Naive thymus-derived CD4-positive, alpha-beta T cell (primary cell): ENCODE measurements around the gene SPHK2. TPM values are rescaled to one million over a fixed set of nuclear protein-coding genes. Genes with fewer than 3 reads are reported as not detected.

Source experiments
- ATAC-seq: fragments of 150-1000 bp; cut with Tn5 transposase; 2 replicates; pipeline ENCODE4 v1.10.0; 2021; ENCODE audit warnings: mild to moderate bottlenecking, moderate library complexity
- CTCF ChIA-PET: fragments of 350-600 bp; sonication (Branson Sonifier 250); formaldehyde crosslinking; loops from one replicate; lab custom pipeline; 2021; ENCODE audit warnings: antibody characterized with exemption; lab: Charles Lee
- POLR2A ChIA-PET: fragments of 350-600 bp; sonication (Branson Sonifier 250); formaldehyde crosslinking; loops from one replicate; lab custom pipeline; 2021; ENCODE audit warnings: antibody characterized with exemption, inconsistent platforms; lab: Charles Lee
- DNase-seq, 9 donors: peaks; one replicate each; pipeline versions ENCODE4 v3.0.0 to v3.0.0-alpha.2; 2020 to 2022; ENCODE audit warnings: mixed read lengths in 1 of 9
- H3K27ac ChIP-seq: one replicate; pipeline ENCODE4 v1.7.0; 2013; ENCODE audit warnings: mild to moderate bottlenecking, low read depth, low read length, moderate library complexity
- H3K27me3 ChIP-seq, 2 donors: one replicate each; pipeline ENCODE4 v1.7.0; 2013; ENCODE audit warnings: low read length in 2 of 2, mild to moderate bottlenecking in 2 of 2, moderate library complexity in 2 of 2; ENCODE audit not compliant: control insufficient read depth in 2 of 2, insufficient read depth in 2 of 2
- H3K36me3 ChIP-seq, 3 experiments: 1 replicate in 2 of 3; 2 replicates in 1 of 3; pipeline ENCODE4 v1.7.0; 2013; ENCODE audit warnings: low read length in 3 of 3, mild to moderate bottlenecking in 3 of 3, moderate library complexity in 1 of 3; ENCODE audit not compliant: insufficient read depth in 3 of 3, control insufficient read depth in 2 of 3
- H3K4me1 ChIP-seq, 2 donors: one replicate each; pipeline ENCODE4 v1.7.0; 2013; ENCODE audit warnings: low read length in 2 of 2, mild to moderate bottlenecking in 2 of 2, moderate library complexity in 1 of 2; ENCODE audit not compliant: control insufficient read depth in 2 of 2, insufficient read depth in 2 of 2
- H3K4me3 ChIP-seq: 2 replicates; pipeline ENCODE4 v1.7.0; 2013; ENCODE audit warnings: mild to moderate bottlenecking, low read length
- H3K9me3 ChIP-seq, 3 experiments: 1 replicate in 2 of 3; 2 replicates in 1 of 3; pipeline ENCODE4 v1.7.0; 2013; ENCODE audit warnings: low read length in 3 of 3; ENCODE audit not compliant: control insufficient read depth in 2 of 3
- H3K27ac Mint-ChIP-seq, 9 donors: one replicate each; pipeline ENCODE4 v1.8.0; 2020 to 2022; ENCODE audit warnings: mixed read lengths in 9 of 9, mild to moderate bottlenecking in 8 of 9, moderate library complexity in 5 of 9, inconsistent platforms in 2 of 9
- H3K27me3 Mint-ChIP-seq, 5 donors: one replicate each; pipeline ENCODE4 v1.8.0; 2021 to 2022; ENCODE audit warnings: mixed read lengths in 5 of 5, mild to moderate bottlenecking in 1 of 5
- H3K36me3 Mint-ChIP-seq, 5 donors: one replicate each; pipeline ENCODE4 v1.8.0; 2020 to 2022; ENCODE audit warnings: mixed read lengths in 5 of 5, mild to moderate bottlenecking in 3 of 5, inconsistent platforms in 1 of 5
- H3K4me1 Mint-ChIP-seq, 7 donors: one replicate each; pipeline ENCODE4 v1.8.0; 2020 to 2022; ENCODE audit warnings: mixed read lengths in 7 of 7, mild to moderate bottlenecking in 3 of 7, inconsistent platforms in 1 of 7
- H3K4me3 Mint-ChIP-seq, 10 donors: one replicate each; pipeline ENCODE4 v1.8.0; 2020 to 2022; ENCODE audit warnings: mild to moderate bottlenecking in 10 of 10, mixed read lengths in 10 of 10, moderate library complexity in 6 of 10, inconsistent platforms in 2 of 10
- H3K9me3 Mint-ChIP-seq, 11 donors: one replicate each; pipeline ENCODE4 v1.8.0; 2020 to 2022; ENCODE audit warnings: mixed read lengths in 11 of 11, mild to moderate bottlenecking in 4 of 11, inconsistent platforms in 1 of 11, moderate library complexity in 1 of 11
- intact Hi-C, 2 donors: fragments of 100-400 bp; cut with micrococcal nuclease; formaldehyde crosslinking; loops; one replicate each; pipeline ENCODE4 v1.15.1; 2023
- polyA plus RNA-seq, 2 donors: library from polyadenylated mRNA; unstranded; fragments of 300-500 nt; fragmentation: Illumina TruSeq; gene quantifications; one replicate each; pipeline ENCODE4 v1.2.3, GENCODE V29; 2021
- total RNA-seq, 6 experiments: library from RNA in 5 of 6; stranded (reverse) in 5 of 6; gene quantifications; 1 replicate in 5 of 6; 2 replicates in 1 of 6; pipeline ENCODE4 v1.2.3 and lab custom pipeline; 2021 to 2026

Gene SPHK2
- total and polyA plus RNA-seq, 7 experiments from 2014 or later: 11.2 to 34.7 (median 20.7) TPM

DNA sequence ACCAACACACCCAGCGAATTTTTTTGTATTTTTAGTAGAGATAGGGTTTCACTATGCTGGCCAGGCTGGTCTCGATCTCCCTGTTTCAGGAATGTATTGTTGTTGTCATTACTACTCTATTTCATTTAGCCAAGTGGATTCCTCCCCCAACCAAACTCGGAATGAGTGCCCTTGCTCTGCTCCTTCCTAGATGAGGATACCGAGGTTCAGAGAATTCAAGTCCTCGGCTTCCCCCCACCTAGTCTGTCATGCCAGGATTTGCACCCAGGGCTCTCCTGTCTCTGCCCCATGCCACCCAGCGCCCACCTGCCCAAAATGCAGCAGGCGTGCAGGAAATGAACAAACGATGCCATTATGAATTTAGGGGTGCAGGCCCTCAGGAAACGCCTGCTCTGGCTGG lies 16.3 kb upstream of the SPHK2 start:
- Histone ChIP-seq H3K27ac (no peak overlapping the region), H3K9me3 (no peaks in the 10 kb centered on the region), H3K4me1 (no peaks in the 10 kb centered on the region), H3K36me3 (no peaks in the 10 kb centered on the region), H3K4me3 (no peak overlapping the region), H3K27me3 (no peaks in the 10 kb centered on the region)
- POLR2A ChIA-PET: no interaction called here
- DNase-seq (no peak), ATAC-seq (no peak)
- no peaks in the 10 kb centered on the region for H3K9me3 Mint-ChIP-seq
- H3K27ac Mint-ChIP-seq: no peak overlapping the region
- CTCF ChIA-PET: no interaction called here
- no peak overlapping the region for H3K4me3 Mint-ChIP-seq
- intact Hi-C loops: no loop called here
- H3K4me1 Mint-ChIP-seq: peaks cover 0 to 4% (median 0%) of the 10 kb centered on the region in 7 donors
- no peaks in the 10 kb centered on the region for H3K36me3 Mint-ChIP-seq
- peaks cover 0 to 4% (median 0%) of the 10 kb centered on the region in 5 donors for H3K27me3 Mint-ChIP-seq

DNA sequence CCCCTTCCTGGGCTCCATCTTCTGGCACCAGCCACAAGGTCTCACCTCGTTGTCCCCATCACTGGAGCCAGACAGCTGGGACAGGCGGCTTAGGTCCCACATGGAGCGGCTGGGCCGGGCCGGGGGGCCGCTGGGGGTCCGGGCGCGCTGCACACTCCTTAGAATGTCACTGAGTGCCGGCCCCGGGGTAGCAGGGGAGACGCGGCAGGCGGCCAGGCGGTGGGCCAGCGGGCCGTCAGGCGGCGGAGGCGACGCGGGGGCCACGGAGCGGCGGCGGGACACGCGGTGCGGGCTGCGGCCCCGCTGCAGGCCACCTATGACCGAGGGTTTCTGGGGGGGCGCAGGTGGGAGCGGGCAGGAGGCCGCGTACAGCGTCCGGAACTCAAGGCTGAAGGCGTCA lies 15.9 kb upstream of the SPHK2 start:
- no peak for ATAC-seq
- no peak overlapping the region for H3K27ac ChIP-seq
- intact Hi-C loops: no loop called here
- H3K4me3 Mint-ChIP-seq: no peak overlapping the region
- ChIA-PET POLR2A (no interaction called here), CTCF (interaction anchor here (0.6 kb wide), 1 partner anchor 415 kb away, joined by 3 read pairs; no protein-coding TSS in a partner anchor)
- peaks cover 0 to 3% (median 0%) of the 10 kb centered on the region in 5 donors for H3K27me3 Mint-ChIP-seq
- H3K36me3 Mint-ChIP-seq: no peaks in the 10 kb centered on the region
- peaks cover 0 to 4% (median 0%) of the 10 kb centered on the region in 7 donors for H3K4me1 Mint-ChIP-seq
- no peak overlapping the region for H3K27ac Mint-ChIP-seq
- DNase-seq: no peak
- no peaks in the 10 kb centered on the region for H3K9me3 Mint-ChIP-seq
- H3K4me1 ChIP-seq: no peaks in the 10 kb centered on the region
- H3K27me3 ChIP-seq: no peaks in the 10 kb centered on the region
- H3K4me3 ChIP-seq: no peak overlapping the region
- no peaks in the 10 kb centered on the region for H3K36me3 ChIP-seq
- no peaks in the 10 kb centered on the region for H3K9me3 ChIP-seq

DNA sequence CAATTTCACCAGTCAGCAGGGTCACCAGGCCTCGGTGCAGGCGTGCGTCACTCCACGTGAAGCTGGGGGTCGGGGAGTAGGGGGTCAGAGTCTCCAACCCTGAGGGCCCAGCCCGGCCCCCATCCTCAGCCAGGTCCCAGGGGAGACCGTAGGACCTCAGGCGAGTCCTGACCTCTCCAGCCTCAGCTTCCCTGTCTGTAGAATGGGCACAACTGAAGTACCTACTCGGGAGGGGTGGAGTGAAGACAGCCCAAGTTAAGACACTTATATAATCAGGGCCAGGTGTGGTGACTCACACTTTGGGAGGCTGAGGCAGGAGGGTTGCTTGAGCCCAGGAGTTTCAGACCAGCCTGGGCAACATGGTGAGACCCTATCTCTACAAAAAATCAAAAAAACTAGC lies 15.5 kb upstream of the SPHK2 start:
- Mint-ChIP-seq H3K27me3 (no peaks in the 10 kb centered on the region), H3K9me3 (no peaks in the 10 kb centered on the region), H3K4me1 (peaks cover 0 to 8% (median 3%) of the 10 kb centered on the region in 7 donors), H3K27ac (no peak overlapping the region), H3K36me3 (no peaks in the 10 kb centered on the region), H3K4me3 (no peak overlapping the region)
- intact Hi-C loops: no loop called here
- POLR2A ChIA-PET: no interaction called here
- ATAC-seq (no peak), DNase-seq (no peak)
- Histone ChIP-seq H3K36me3 (no peaks in the 10 kb centered on the region), H3K4me3 (no peak overlapping the region), H3K27me3 (no peaks in the 10 kb centered on the region), H3K27ac (no peak overlapping the region), H3K4me1 (peaks cover 1 to 2% of the 10 kb centered on the region in 2 donors), H3K9me3 (no peaks in the 10 kb centered on the region)
- CTCF ChIA-PET: interaction anchor here (0.6 kb wide), 1 partner anchor 414 kb away, joined by 3 read pairs; no protein-coding TSS in a partner anchor

DNA sequence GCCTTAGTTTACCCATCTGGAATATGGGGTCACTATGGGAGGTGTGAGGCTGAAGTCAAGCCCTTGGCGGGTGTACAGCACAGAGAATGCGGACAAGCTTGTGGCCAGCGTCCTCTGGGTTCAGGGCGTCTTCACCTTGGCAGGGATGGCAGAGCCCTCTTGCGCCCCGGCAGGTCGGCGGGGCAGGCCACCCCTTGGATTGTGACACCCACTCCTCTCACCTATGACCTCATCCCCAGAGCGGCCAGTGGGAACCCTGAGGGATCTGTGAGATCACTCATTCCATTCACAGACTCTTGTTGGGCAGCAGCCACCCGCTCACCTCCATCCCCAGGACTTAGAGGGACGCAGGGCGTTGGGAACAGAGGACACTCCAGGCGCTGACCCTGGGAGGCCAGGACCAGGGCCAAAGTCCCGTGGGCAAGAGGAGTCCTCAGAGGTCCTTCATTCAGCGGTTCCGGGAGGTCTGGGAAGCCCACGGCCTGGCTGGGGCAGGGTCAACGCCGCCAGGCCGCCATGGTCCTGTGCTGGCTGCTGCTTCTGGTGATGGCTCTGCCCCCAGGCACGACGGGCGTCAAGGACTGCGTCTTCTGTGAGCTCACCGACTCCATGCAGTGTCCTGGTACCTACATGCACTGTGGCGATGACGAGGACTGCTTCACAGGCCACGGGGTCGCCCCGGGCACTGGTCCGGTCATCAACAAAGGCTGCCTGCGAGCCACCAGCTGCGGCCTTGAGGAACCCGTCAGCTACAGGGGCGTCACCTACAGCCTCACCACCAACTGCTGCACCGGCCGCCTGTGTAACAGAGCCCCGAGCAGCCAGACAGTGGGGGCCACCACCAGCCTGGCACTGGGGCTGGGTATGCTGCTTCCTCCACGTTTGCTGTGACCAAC lies 12.6 kb upstream of the SPHK2 start, which contains the start of gene SPACA4:
TSS of gene SPACA4 (plus strand) at position 280 of the 896 bp plus-strand sequence. CDS start at position 517, 237 bp downstream.
- ATAC-seq: no peak
- Mint-ChIP-seq H3K36me3 (no peaks in the 10 kb centered on the region), H3K9me3 (no peaks in the 10 kb centered on the region), H3K4me3 (no peak within 1 kb of the TSS), H3K27me3 (no peaks in the 10 kb centered on the region), H3K27ac (peak within 1 kb of the TSS in 1 of 9 donors; percentile 18), H3K4me1 (peaks cover 0 to 9% (median 5%) of the 10 kb centered on the region in 7 donors)
- H3K4me3 ChIP-seq: no peak within 1 kb of the TSS
- no peak within 1 kb of the TSS for H3K27ac ChIP-seq
- no peak for DNase-seq
- peaks cover 3 to 4% of the 10 kb centered on the region in 2 donors for H3K4me1 ChIP-seq
- intact Hi-C loops: no loop called here
- ChIA-PET POLR2A (interaction anchor here (0.6 to 1.0 kb wide), 3 partner anchors 13 to 531 kb away, joined by 3 to 4 read pairs (median 4); partner anchors contain the start of genes RPL18 and SPHK2), CTCF (interaction anchor here (0.7 to 2.6 kb wide), 3 partner anchors 10 to 117 kb away, joined by 4 to 16 read pairs (median 5); no protein-coding TSS in a partner anchor)
- H3K36me3 ChIP-seq: no peaks in the 10 kb centered on the region
- H3K9me3 ChIP-seq: no peaks in the 10 kb centered on the region
- no peaks in the 10 kb centered on the region for H3K27me3 ChIP-seq

DNA sequence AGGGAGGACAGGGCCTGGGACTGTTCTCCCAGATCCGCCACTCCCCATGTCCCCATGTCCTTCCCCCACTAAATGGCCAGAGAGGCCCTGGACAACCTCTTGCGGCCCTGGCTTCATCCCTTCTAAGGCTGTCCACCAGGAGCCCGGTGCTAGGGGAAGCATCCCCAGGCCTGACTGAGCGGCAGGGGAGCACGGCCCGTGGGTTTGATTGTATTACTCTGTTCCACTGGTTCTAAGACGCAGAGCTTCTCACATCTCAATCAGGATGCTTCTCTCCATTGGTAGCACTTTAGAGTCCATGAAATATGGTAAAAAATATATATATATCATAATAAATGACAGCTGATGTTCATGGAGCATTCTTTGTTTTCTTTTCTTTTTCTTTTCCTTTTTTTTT lies 11.9 kb upstream of the SPHK2 start:
- no peak overlapping the region for H3K4me3 Mint-ChIP-seq
- Histone ChIP-seq H3K27me3 (no peaks in the 10 kb centered on the region), H3K27ac (no peak overlapping the region), H3K4me1 (peaks cover 3 to 4% of the 10 kb centered on the region in 2 donors), H3K4me3 (no peak overlapping the region), H3K9me3 (no peaks in the 10 kb centered on the region), H3K36me3 (no peaks in the 10 kb centered on the region)
- no peaks in the 10 kb centered on the region for H3K36me3 Mint-ChIP-seq
- no peaks in the 10 kb centered on the region for H3K27me3 Mint-ChIP-seq
- CTCF ChIA-PET: interaction anchor here (0.7 to 2.6 kb wide), 3 partner anchors 9 to 118 kb away, joined by 4 to 16 read pairs (median 5); no protein-coding TSS in a partner anchor
- peaks cover 0 to 6% (median 5%) of the 10 kb centered on the region in 7 donors for H3K4me1 Mint-ChIP-seq
- intact Hi-C loops: no loop called here
- POLR2A ChIA-PET: interaction anchor here (0.6 to 1.0 kb wide), 3 partner anchors 12 to 531 kb away, joined by 3 to 4 read pairs (median 4); partner anchors contain the start of genes RPL18 and SPHK2
- H3K9me3 Mint-ChIP-seq: no peaks in the 10 kb centered on the region
- H3K27ac Mint-ChIP-seq: no peak overlapping the region
- DNase-seq (no peak), ATAC-seq (no peak)

DNA sequence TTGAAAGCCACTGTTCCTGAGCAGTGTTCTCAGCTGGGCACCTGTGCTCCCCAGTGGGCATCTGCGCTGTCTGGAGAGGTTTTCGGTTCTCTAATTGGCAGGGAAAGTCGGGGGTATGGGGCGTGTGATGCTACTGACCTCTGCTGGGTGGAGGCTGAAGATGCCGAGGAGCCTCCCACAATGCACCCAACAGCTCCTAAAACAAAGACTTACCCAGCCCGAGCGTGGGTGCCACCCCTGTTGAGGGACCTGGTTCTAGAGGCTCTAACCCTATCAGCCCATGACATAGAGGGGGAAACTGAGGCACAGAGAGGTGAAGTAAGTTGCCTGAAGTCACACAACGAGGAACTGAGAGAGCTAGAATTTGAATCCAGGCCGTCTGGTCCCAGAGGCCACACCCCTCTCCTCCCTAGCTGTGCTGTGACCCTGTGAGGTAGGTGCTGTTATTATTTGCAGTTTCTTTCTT lies 10.5 kb upstream of the SPHK2 start:
- no peaks in the 10 kb centered on the region for H3K27me3 ChIP-seq
- H3K4me3 ChIP-seq: no peak overlapping the region
- no peaks in the 10 kb centered on the region for H3K36me3 ChIP-seq
- no peaks in the 10 kb centered on the region for H3K36me3 Mint-ChIP-seq
- peak overlapping the region in 6 of 10 donors; percentile 16 to 61 (median 40) for H3K4me3 Mint-ChIP-seq
- H3K9me3 Mint-ChIP-seq: peaks cover 0 to under 1% (median 0%) of the 10 kb centered on the region in 11 donors
- POLR2A ChIA-PET: interaction anchor here (0.5 to 2.6 kb wide), 8 partner anchors 9 to 115 kb away, joined by 3 to 18 read pairs (median 4); partner anchors contain the start of genes RPL18 and SPHK2
- H3K27ac Mint-ChIP-seq: peak overlapping the region in 4 of 9 donors; percentile 32 to 56 (median 46)
- DNase-seq: peak in 7 of 9 donors; percentile 32 to 61 (median 55)
- CTCF ChIA-PET: interaction anchor here (0.7 to 2.7 kb wide), 13 partner anchors 9 to 287 kb away, joined by 3 to 16 read pairs (median 4); partner anchors contain the start of genes RPL18 and SPHK2
- no peaks in the 10 kb centered on the region for H3K27me3 Mint-ChIP-seq
- intact Hi-C loops: loop anchor here (1.0 to 2.0 kb wide), 7 partner anchors 20 to 295 kb away; a partner anchor contains a TSS
- peak; percentile 92 for ATAC-seq
- H3K27ac ChIP-seq: no peak overlapping the region
- peaks cover 3 to 4% of the 10 kb centered on the region in 2 donors for H3K4me1 ChIP-seq
- no peaks in the 10 kb centered on the region for H3K9me3 ChIP-seq
- H3K4me1 Mint-ChIP-seq: peaks cover 2 to 6% (median 5%) of the 10 kb centered on the region in 7 donors
